Measurements from ENCODE around the gene ATP4A.

ATP4A gene

DNA sequence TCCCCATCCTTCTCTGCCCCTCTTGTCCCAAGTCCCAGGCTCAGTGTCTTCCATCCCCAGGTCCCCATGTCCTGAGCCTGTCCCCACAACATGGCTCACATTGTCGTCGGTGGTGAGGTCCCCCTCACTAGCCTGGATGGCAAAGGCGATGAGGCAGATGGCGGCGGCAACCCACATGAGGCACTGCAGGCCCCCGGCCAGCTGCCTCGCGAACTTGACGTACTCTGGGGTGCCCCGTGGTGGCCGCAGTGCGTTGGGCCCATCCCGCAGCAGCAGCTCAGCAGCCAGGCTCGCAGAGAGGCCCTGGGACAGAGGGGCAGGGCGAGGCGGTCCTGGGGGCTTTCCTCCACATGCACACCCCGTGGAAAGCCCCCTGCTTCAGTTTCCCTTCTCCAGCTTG, 1.1 kb downstream of the ATP4A start:
- H3K9me3 ChIP-seq (ENCODE audit: control insufficient read depth, low read length) = no peaks in the 10 kb centered on the region
- peaks cover 8% of the 10 kb centered on the region for H3K4me1 ChIP-seq (ENCODE audit: control insufficient read depth, insufficient read depth, low read length)
- H3K27me3 ChIP-seq (ENCODE audit: control insufficient read depth, insufficient read depth, low read length) = peaks cover 34% of the 10 kb centered on the region
- no peaks in the 10 kb centered on the region for H3K36me3 ChIP-seq (ENCODE audit: control insufficient read depth, insufficient read depth, low read length)
- H3K9ac ChIP-seq (ENCODE audit: low read length) = no peak overlapping the region
- H3K4me3 ChIP-seq (ENCODE audit: low read length) = no peak overlapping the region

DNA sequence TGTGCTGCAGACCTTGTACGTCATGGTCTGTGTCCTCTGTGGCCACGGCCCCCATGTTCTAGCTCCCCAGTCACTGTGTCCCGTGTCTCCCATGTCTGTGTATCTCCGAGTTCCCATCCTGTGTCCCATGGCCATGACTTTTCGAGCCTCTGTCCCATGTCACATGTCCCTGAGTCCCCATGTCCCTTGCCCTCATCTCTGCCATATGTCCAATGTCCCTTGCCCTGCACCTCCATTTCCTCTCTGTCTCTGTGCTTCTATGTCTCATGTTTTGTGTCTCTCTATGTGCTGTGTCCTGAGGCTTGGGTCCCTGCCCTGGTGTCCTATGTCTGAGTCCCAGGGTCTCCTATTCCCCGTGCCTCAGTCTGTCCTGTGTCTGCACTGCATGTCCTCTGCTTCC, 2.0 kb downstream of the ATP4A start:
- no peaks in the 10 kb centered on the region for H3K36me3 ChIP-seq (ENCODE audit: control insufficient read depth, insufficient read depth, low read length)
- no peak overlapping the region for H3K4me3 ChIP-seq (ENCODE audit: low read length)
- H3K4me1 ChIP-seq (ENCODE audit: control insufficient read depth, insufficient read depth, low read length) = peaks cover 8% of the 10 kb centered on the region
- H3K9me3 ChIP-seq (ENCODE audit: control insufficient read depth, low read length) = no peaks in the 10 kb centered on the region
- H3K27me3 ChIP-seq (ENCODE audit: control insufficient read depth, insufficient read depth, low read length) = peaks cover 39% of the 10 kb centered on the region
- H3K9ac ChIP-seq (ENCODE audit: low read length) = no peak overlapping the region

GRCh38 chr19:35560677-35561076, 2.8 kb downstream of the ATP4A start:
- peaks cover 8% of the 10 kb centered on the region for H3K4me1 ChIP-seq (ENCODE audit: control insufficient read depth, insufficient read depth, low read length)
- peaks cover 39% of the 10 kb centered on the region for H3K27me3 ChIP-seq (ENCODE audit: control insufficient read depth, insufficient read depth, low read length)
- H3K9me3 ChIP-seq (ENCODE audit: control insufficient read depth, low read length) = no peaks in the 10 kb centered on the region
- H3K4me3 ChIP-seq (ENCODE audit: low read length) = no peak overlapping the region
- no peaks in the 10 kb centered on the region for H3K36me3 ChIP-seq (ENCODE audit: control insufficient read depth, insufficient read depth, low read length)
- no peak overlapping the region for H3K9ac ChIP-seq (ENCODE audit: low read length)

DNA sequence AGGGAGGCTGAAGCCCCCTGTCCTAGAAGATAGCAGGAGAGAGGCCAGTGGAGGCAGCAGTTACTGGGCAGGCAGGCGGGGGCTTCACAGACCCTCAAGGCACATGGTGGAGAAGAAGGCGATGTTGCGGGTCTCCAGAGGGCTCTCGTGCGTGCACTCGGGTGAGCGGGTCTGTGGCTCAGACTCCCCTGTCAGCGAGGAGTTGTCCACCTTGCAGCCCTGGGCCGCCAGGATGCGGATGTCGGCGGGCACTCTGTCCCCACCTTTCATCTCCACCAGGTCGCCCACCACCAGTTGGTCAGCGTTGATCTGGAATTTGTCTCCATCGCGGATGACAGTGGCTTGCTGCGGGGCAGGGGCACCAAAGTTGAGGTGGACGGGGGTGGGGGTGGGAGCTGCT, 3.2 kb downstream of the ATP4A start:
- Histone ChIP-seq H3K27me3 (ENCODE audit: control insufficient read depth, insufficient read depth, low read length) (peaks cover 39% of the 10 kb centered on the region), H3K4me1 (ENCODE audit: control insufficient read depth, insufficient read depth, low read length) (peaks cover 8% of the 10 kb centered on the region)

GRCh38 chr19:35559781-35560180, 3.7 kb downstream of the ATP4A start:
- Histone ChIP-seq H3K4me3 (ENCODE audit: low read length) (no peak overlapping the region), H3K9ac (ENCODE audit: low read length) (no peak overlapping the region), H3K27me3 (ENCODE audit: control insufficient read depth, insufficient read depth, low read length) (peaks cover 39% of the 10 kb centered on the region), H3K9me3 (ENCODE audit: control insufficient read depth, low read length) (no peaks in the 10 kb centered on the region), H3K36me3 (ENCODE audit: control insufficient read depth, insufficient read depth, low read length) (no peaks in the 10 kb centered on the region), H3K4me1 (ENCODE audit: control insufficient read depth, insufficient read depth, low read length) (peaks cover 8% of the 10 kb centered on the region)

More for the DNA sequence above, 3.2 kb downstream of the ATP4A start:
- Histone ChIP-seq H3K4me3 (ENCODE audit: low read length) (no peak overlapping the region), H3K9ac (ENCODE audit: low read length) (no peak overlapping the region), H3K36me3 (ENCODE audit: control insufficient read depth, insufficient read depth, low read length) (no peaks in the 10 kb centered on the region), H3K9me3 (ENCODE audit: control insufficient read depth, low read length) (no peaks in the 10 kb centered on the region)

DNA sequence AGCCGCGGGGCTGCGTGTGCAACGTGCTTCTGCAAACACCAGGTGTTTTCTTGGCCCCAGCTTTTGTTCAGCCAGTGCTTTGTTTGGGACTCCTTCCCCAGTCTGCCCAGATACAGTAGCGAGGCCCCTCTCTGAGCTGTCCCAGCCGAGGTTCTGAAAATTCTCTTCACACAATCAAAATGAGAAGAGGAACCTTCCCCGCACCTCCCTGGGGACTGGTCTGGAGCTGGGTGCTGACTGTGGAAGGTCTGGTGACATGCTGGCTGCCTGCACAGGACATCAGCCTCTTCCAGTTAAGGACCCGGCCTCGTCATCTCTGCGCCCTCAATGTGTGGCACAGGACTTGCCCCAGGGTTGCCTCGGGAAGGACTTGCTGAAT, 4.2 kb downstream of the ATP4A start:
- Histone ChIP-seq H3K9ac (ENCODE audit: low read length) (no peak overlapping the region), H3K36me3 (ENCODE audit: control insufficient read depth, insufficient read depth, low read length) (no peaks in the 10 kb centered on the region), H3K4me1 (ENCODE audit: control insufficient read depth, insufficient read depth, low read length) (peaks cover 8% of the 10 kb centered on the region), H3K4me3 (ENCODE audit: low read length) (no peak overlapping the region), H3K27me3 (ENCODE audit: control insufficient read depth, insufficient read depth, low read length) (peaks cover 39% of the 10 kb centered on the region), H3K9me3 (ENCODE audit: control insufficient read depth, low read length) (no peaks in the 10 kb centered on the region)

GRCh38 chr19:35558400-35559280, 4.8 kb downstream of the ATP4A start:
- no peaks in the 10 kb centered on the region for H3K36me3 ChIP-seq (ENCODE audit: control insufficient read depth, insufficient read depth, low read length)
- H3K4me1 ChIP-seq (ENCODE audit: control insufficient read depth, insufficient read depth, low read length) = peaks cover 8% of the 10 kb centered on the region
- H3K9me3 ChIP-seq (ENCODE audit: control insufficient read depth, low read length) = no peaks in the 10 kb centered on the region
- peaks cover 39% of the 10 kb centered on the region for H3K27me3 ChIP-seq (ENCODE audit: control insufficient read depth, insufficient read depth, low read length)
- no peak overlapping the region for H3K9ac ChIP-seq (ENCODE audit: low read length)
- H3K4me3 ChIP-seq (ENCODE audit: low read length) = no peak overlapping the region

GRCh38 chr19:35557539-35558399, 5.7 kb downstream of the ATP4A start:
- H3K27me3 ChIP-seq (ENCODE audit: control insufficient read depth, insufficient read depth, low read length) = peaks cover 39% of the 10 kb centered on the region
- no peaks in the 10 kb centered on the region for H3K9me3 ChIP-seq (ENCODE audit: control insufficient read depth, low read length)
- no peaks in the 10 kb centered on the region for H3K36me3 ChIP-seq (ENCODE audit: control insufficient read depth, insufficient read depth, low read length)
- H3K4me1 ChIP-seq (ENCODE audit: control insufficient read depth, insufficient read depth, low read length) = peaks cover 8% of the 10 kb centered on the region
- no peak overlapping the region for H3K4me3 ChIP-seq (ENCODE audit: low read length)
- no peak overlapping the region for H3K9ac ChIP-seq (ENCODE audit: low read length)

DNA sequence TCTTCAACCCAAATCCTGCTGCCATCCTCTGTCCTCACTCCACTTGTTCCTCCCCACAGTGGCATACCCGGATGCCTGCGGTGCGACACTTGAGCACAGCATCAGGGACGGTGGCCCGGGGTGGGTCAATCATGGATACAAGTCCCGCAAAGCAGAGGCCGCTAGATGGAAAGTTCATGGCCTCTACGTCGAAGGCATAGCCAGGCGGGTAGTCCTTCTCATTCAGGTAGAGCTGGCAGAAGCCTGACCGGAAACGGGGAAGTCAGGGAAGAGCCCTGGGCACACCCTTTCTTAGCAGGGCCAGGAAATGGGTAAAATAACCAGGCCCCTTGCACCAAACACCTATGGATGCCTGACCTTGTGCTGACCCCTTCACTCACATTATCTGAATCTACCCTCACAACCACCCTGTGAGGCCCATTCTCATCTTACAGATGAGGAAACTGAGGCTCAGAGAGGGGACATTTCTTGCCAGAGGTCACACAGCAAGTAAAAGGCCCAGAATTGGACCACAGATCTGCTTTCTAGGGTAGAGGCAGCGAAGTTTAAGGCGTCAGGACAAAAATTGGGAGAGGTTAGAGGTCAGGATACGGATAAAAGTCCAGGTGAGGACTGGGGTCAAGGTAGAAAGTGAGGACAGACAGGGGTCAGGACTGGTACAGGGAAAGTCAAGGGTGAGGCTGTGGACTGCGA, 6.5 kb downstream of the ATP4A start:
- Histone ChIP-seq H3K4me1 (ENCODE audit: control insufficient read depth, insufficient read depth, low read length) (peaks cover 8% of the 10 kb centered on the region), H3K27me3 (ENCODE audit: control insufficient read depth, insufficient read depth, low read length) (peaks cover 39% of the 10 kb centered on the region), H3K9me3 (ENCODE audit: control insufficient read depth, low read length) (no peaks in the 10 kb centered on the region), H3K9ac (ENCODE audit: low read length) (no peak overlapping the region), H3K36me3 (ENCODE audit: control insufficient read depth, insufficient read depth, low read length) (no peaks in the 10 kb centered on the region), H3K4me3 (ENCODE audit: low read length) (no peak overlapping the region)

DNA sequence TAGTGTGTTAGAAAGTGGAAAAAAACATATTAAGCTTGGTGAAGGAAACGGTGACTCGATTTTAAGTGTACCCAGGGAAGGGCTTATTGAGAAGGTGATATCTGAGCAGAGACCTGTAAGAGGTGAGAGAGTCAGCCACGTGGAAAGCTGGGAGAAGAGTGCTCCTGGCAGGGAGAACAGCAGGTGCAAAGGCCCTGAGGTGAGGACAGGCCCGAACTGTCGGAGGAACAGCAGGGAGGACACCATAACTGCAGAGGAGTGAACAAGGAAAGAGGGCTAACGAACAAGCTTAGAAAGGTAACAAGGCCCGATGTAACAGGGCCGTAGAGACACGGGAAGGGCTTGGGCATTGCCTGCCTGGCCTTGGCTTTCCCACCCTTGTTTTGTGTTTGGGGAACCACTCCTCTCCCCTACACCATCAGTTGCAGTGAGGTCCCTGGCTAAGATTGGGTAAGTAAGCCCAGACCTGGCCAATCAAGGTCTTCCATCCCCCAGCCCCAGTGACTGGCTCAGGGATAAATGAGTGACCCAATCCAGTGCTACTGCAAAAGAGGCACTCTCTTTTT, 7.3 kb downstream of the ATP4A start:
- Histone ChIP-seq H3K9me3 (ENCODE audit: control insufficient read depth, low read length) (no peaks in the 10 kb centered on the region), H3K27me3 (ENCODE audit: control insufficient read depth, insufficient read depth, low read length) (peaks cover 36% of the 10 kb centered on the region), H3K9ac (ENCODE audit: low read length) (no peak overlapping the region), H3K4me1 (ENCODE audit: control insufficient read depth, insufficient read depth, low read length) (peaks cover 8% of the 10 kb centered on the region), H3K4me3 (ENCODE audit: low read length) (no peak overlapping the region), H3K36me3 (ENCODE audit: control insufficient read depth, insufficient read depth, low read length) (no peaks in the 10 kb centered on the region)

DNA sequence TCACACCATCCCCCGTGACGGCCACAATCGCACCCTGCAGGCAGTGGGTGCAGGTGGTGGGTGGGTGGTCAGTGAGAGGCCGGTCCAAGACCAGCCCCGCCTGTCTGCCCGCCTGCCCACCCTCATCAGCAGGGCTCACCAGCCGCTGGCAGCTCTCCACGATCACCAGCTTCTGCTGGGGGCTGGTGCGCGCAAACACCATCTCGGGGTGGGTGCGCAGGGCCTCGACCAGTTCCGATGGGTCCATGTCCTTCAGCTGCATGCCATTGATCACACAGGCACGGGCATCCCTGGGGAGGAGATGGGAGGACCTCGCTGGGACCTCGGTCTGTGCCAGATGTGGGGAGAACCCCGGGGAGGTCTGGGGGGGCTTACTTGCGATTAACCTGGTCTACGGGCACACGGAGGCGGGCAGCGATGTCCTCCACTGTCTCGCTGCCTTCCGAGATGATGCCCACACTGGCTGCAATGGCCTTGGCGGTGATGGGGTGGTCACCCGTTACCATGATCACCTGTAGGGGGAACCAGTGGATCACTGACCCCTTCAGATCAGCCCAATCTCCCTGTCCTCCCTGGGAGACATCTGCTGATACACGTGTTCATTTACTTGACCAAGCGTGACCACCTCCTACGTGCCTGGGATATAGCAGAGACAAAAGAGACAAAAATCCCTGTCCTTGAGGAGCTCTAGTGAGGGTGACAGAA, 8.0 kb downstream of the ATP4A start:
- no peaks in the 10 kb centered on the region for H3K36me3 ChIP-seq (ENCODE audit: control insufficient read depth, insufficient read depth, low read length)
- peaks cover 8% of the 10 kb centered on the region for H3K4me1 ChIP-seq (ENCODE audit: control insufficient read depth, insufficient read depth, low read length)
- peaks cover 32% of the 10 kb centered on the region for H3K27me3 ChIP-seq (ENCODE audit: control insufficient read depth, insufficient read depth, low read length)
- no peak overlapping the region for H3K9ac ChIP-seq (ENCODE audit: low read length)
- no peak overlapping the region for H3K4me3 ChIP-seq (ENCODE audit: low read length)
- no peaks in the 10 kb centered on the region for H3K9me3 ChIP-seq (ENCODE audit: control insufficient read depth, low read length)

Data from mucosa of stomach (tissue), 1 donor.